Peyer's patch (tissue), 4 donors: ENCODE measurements around the gene EHD4.

ENCODE experiments used
- CTCF ChIP-seq, 6 experiments: fragments of 450-650 bp in 4 of 6; fragments of 200-600 bp in 2 of 6; sonication (generic) in 1 of 6; IDR thresholded peaks; one replicate each; pipeline ENCODE4 v1.5.1; 2017 to 2019; ENCODE audit warnings: antibody characterized with exemption in 6 of 6, mild to moderate bottlenecking in 3 of 6, moderate library complexity in 1 of 6
- POLR2A ChIP-seq, 2 donors: fragments of 450-650 bp; IDR thresholded peaks; one replicate each; pipeline ENCODE4 v1.5.1; 2017; ENCODE audit warnings: antibody characterized with exemption in 2 of 2, mild to moderate bottlenecking in 2 of 2, moderate library complexity in 2 of 2

- TF ChIP-seq POLR2A (IDR thresholded peaks at IDR 0.05) (no peak), CTCF (IDR thresholded peaks at IDR 0.05) (no peak)
Observed at GRCh38 chr15:41885841-41886240, 86.5 kb downstream of the EHD4 start.
